Keratinocyte (primary cell): ENCODE data around the gene SFT2D1.

Experiments used
- EZH2 ChIP-seq: IDR thresholded peaks from one replicate; pipeline ENCODE4 v1.6.1; 2012; ENCODE audit warnings: inconsistent platforms, mild to moderate bottlenecking, low read length, moderate library complexity
- TF ChIP-seq, protein P1 (sequence below), 3 experiments: IDR thresholded peaks in 1 of 3; conservative IDR thresholded peaks in 1 of 3; optimal IDR thresholded peaks in 1 of 3; 2 replicates in 2 of 3; 3 replicates in 1 of 3; pipeline versions ENCODE3 to v1.5.1; 2011; ENCODE audit warnings: low read length in 3 of 3, mild to moderate bottlenecking in 3 of 3, moderate library complexity in 2 of 3, control low read depth in 1 of 3, inconsistent platforms in 1 of 3; ENCODE audit not compliant: insufficient read depth in 2 of 3; ENCODE audit errors: extremely low read depth in 1 of 3

DNA sequence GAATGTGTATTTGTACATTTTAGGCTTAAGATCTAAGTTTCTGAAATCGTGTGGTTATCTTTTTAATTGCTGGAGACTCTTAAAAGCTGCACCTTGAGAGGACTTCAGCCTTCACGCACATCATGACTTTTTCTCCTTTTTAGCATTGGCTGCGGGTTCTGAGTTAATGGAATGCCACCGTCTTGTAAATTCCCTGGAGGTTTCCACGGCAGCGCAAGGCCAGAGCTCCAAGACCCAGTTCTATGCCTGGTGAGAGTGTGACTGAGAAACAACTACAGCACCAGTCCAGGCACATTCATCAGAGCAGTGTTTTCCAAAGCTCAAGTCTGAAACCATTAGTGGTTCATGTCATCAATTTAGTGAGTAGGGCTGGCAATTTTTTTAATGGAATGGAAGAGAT lies 57.1 kb downstream of the SFT2D1 start:
- TF ChIP-seq, protein P1, sequence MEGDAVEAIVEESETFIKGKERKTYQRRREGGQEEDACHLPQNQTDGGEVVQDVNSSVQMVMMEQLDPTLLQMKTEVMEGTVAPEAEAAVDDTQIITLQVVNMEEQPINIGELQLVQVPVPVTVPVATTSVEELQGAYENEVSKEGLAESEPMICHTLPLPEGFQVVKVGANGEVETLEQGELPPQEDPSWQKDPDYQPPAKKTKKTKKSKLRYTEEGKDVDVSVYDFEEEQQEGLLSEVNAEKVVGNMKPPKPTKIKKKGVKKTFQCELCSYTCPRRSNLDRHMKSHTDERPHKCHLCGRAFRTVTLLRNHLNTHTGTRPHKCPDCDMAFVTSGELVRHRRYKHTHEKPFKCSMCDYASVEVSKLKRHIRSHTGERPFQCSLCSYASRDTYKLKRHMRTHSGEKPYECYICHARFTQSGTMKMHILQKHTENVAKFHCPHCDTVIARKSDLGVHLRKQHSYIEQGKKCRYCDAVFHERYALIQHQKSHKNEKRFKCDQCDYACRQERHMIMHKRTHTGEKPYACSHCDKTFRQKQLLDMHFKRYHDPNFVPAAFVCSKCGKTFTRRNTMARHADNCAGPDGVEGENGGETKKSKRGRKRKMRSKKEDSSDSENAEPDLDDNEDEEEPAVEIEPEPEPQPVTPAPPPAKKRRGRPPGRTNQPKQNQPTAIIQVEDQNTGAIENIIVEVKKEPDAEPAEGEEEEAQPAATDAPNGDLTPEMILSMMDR (optimal IDR thresholded peaks at IDR 0.05 in 1 of 3, IDR thresholded peaks at IDR 0.05 in 1 of 3, conservative IDR thresholded peaks at IDR 0.05 in 1 of 3; ENCODE audit: extremely low read depth in 1 of 3, insufficient read depth in 2 of 3, low read length in 3 of 3): no peak
- no peak for TF ChIP-seq EZH2
